Thyroid gland (tissue), 4 donors: ENCODE results near the gene ALDH7A1.

ENCODE experiments used
- CTCF ChIP-seq, 6 experiments: fragments of 200-600 bp in 3 of 6; fragments of 450-650 bp in 3 of 6; sonication (generic) in 3 of 6; IDR thresholded peaks; one replicate each; pipeline ENCODE4 v1.5.1; 2016 to 2019; ENCODE audit warnings: antibody characterized with exemption in 6 of 6, mild to moderate bottlenecking in 2 of 6, inconsistent platforms in 1 of 6, moderate library complexity in 1 of 6
- POLR2A ChIP-seq, 2 donors: fragments of 450-650 bp; IDR thresholded peaks; one replicate each; pipeline ENCODE4 v1.6.1; 2017; ENCODE audit warnings: antibody characterized with exemption in 2 of 2, mild to moderate bottlenecking in 2 of 2, moderate library complexity in 1 of 2

DNA sequence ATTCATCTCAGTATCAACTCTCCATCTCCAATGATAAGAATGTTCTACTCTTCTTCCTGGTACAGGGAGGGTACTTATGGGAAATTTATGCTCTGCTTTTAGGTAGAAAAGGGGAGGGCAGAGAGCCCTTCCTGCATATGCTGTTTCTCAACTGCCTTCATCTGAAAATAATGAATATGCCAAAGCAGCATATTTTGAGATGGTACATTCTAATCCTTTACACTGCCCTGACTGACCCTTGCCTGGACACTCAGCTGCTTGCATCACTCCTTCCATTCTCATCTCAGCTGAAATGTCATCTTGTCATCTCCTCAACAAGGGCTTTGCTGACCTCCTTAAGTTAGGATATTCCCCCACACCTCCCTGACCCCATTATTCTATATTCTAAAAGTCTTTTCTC is 68.5 kb downstream of the ALDH7A1 start:
- TF ChIP-seq POLR2A (IDR thresholded peaks at IDR 0.05) (no peak), CTCF (IDR thresholded peaks at IDR 0.05) (no peak)
